Heart left ventricle (tissue), 13 donors: ENCODE results near the gene ZNF565.

Experiments
- CTCF ChIP-seq, 12 donors: fragments of 200-600 bp; sonication (generic) in 4 of 12; IDR thresholded peaks; one replicate each; pipeline versions ENCODE4 v1.5.0 to v1.8.0; 2018 to 2022; ENCODE audit warnings: antibody characterized with exemption in 12 of 12, mild to moderate bottlenecking in 5 of 12
- POLR2A ChIP-seq, 2 donors: fragments of 450-650 bp; IDR thresholded peaks; one replicate each; pipeline ENCODE4 v1.6.1; 2017; ENCODE audit warnings: antibody characterized with exemption in 2 of 2, mild to moderate bottlenecking in 2 of 2, moderate library complexity in 2 of 2
- donor health status: ischemic (EF 13 %, LVEDD 7.1; RV severe dilation, severe dysfunction).
- donor health status: DM: no; HTN: yes; CAD: no.
- donor health status: DM: no; HTN: no; CAD: no.
- donor health status: ischemic (EF 25% LVEDD 6.9; RV normal size, moderate dysfunction).
- donor health status: ischemic (EF 25% LVEDD 5.7; RV mildly dilated, moderate dysfunction).
- donor health status: ischemic (EF 35%, LVEDD 5.7; RV mildly dilated, moderate dysfunction).
- donor health status: nonischemic (EF 11% LVEDD 7.7; RV severe dilation, severe dysfunction).
- donor health status: DM: yes; HTN: yes; CAD: no.
- donor health status: PGD.
- donor health status: ischemic (EF 29% LVEDD 5.4; RV normal size, mild dysfunction).
- donor health status: nonischemic (EF 23%, LVEDD 6.1; RV moderate dilation, normal function).

GRCh38 chr19:36160821-36161596, 53.5 kb downstream of the ZNF565 start:
- TF ChIP-seq POLR2A (IDR thresholded peaks at IDR 0.05) = no peak
- TF ChIP-seq CTCF (IDR thresholded peaks at IDR 0.05) = no peak
